Uterus (tissue), 4 donors: ENCODE results near the gene EMILIN3. TPM values are rescaled to one million over a fixed set of nuclear protein-coding genes. Genes with fewer than 3 reads are reported as not detected.

Experiments used
- DNase-seq, 2 donors: peaks; one replicate each; pipeline ENCODE4 v3.0.0-alpha.2; 2019 to 2020
- H3K27ac ChIP-seq, 2 donors: fragments of 200-600 bp; sonication (generic); 1 replicate in 1 of 2; 2 replicates in 1 of 2; pipeline ENCODE4 v1.5.1; 2016 to 2018
- H3K27me3 ChIP-seq, 2 donors: fragments of 200-600 bp; sonication (generic); one replicate each; pipeline ENCODE4 v1.5.1; 2018 to 2019; ENCODE audit warnings: control low read depth in 1 of 2
- H3K36me3 ChIP-seq, 2 donors: fragments of 200-600 bp; sonication (generic); one replicate each; pipeline ENCODE4 v1.5.1; 2019; ENCODE audit warnings: control low read depth in 1 of 2
- H3K4me1 ChIP-seq, 2 donors: fragments of 200-600 bp; sonication (generic); one replicate each; pipeline ENCODE4 v1.5.1; 2018 to 2019; ENCODE audit warnings: control low read depth in 1 of 2
- H3K4me3 ChIP-seq, 2 donors: fragments of 200-600 bp; sonication (generic); 1 replicate in 1 of 2; 2 replicates in 1 of 2; pipeline ENCODE4 v1.5.1; 2018 to 2019; ENCODE audit warnings: mild to moderate bottlenecking in 1 of 2
- H3K9me3 ChIP-seq, 2 donors: fragments of 200-600 bp; sonication (generic); one replicate each; pipeline ENCODE4 v1.5.1; 2019; ENCODE audit warnings: control low read depth in 1 of 2
- CTCF ChIP-seq, 4 experiments: fragments of 200-600 bp in 2 of 4; fragments of 450-650 bp in 2 of 4; sonication (generic) in 2 of 4; IDR thresholded peaks; one replicate each; pipeline ENCODE4 v1.5.1; 2016 to 2019; ENCODE audit warnings: antibody characterized with exemption in 4 of 4, mild to moderate bottlenecking in 2 of 4, moderate library complexity in 1 of 4
- POLR2A ChIP-seq, 2 donors: fragments of 450-650 bp; IDR thresholded peaks; one replicate each; pipeline ENCODE4 v1.6.1; 2016; ENCODE audit warnings: antibody characterized with exemption in 2 of 2, mild to moderate bottlenecking in 1 of 2, moderate library complexity in 1 of 2
- intact Hi-C: fragments of 100-400 bp; cut with DNase I; formaldehyde crosslinking; loops from one replicate; pipeline ENCODE4 v1.15.1; 2023; ENCODE audit warnings: low total_unique reads
- total RNA-seq, 4 donors: library from RNA; depleted of rRNA in 3 of 4; stranded (reverse); fragments of >200 nt in 3 of 4; gene quantifications; one replicate each; pipeline versions ENCODE4 v1.1.0 to v1.2.4, GENCODE V29; 2014 to 2023
- donor health status: DM: yes; HTN: yes; CAD: no.

EMILIN3 gene
- total RNA-seq, 4 donors from 2014 or later: 0.29 to 53.0 (median 2.4) TPM

DNA sequence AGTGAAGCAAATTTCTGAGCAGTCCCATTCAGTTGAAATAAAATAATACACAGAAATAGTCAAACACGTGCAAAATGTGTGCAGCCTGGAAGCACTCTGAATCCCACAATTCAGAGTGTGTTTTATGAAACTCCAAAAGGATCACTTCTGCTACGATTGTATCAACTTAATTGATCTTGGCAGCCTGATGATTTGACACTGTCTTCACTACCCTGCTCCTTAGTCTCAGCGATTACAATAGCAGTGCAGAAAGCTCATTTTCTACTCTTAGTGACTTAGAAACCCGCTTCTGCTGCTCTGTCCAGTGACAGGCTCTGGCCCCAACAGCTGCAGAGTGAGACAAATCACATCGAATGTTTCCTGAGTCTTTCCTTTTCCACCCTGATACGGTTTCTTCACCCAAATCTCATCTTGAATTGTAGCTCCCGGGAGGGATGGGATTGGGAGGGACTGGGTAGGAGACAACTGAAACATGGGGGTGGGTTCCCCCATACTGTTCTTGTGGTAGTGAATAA, 16.2 kb upstream of the EMILIN3 start:
- no peak overlapping the region for H3K4me3 ChIP-seq
- TF ChIP-seq CTCF (IDR thresholded peaks at IDR 0.05) (no peak), POLR2A (IDR thresholded peaks at IDR 0.05) (no peak)
- H3K36me3 ChIP-seq: no peaks in the 10 kb centered on the region
- no peaks in the 10 kb centered on the region for H3K27me3 ChIP-seq
- intact Hi-C loops: no loop called here
- H3K9me3 ChIP-seq: no peaks in the 10 kb centered on the region
- no peak overlapping the region for H3K27ac ChIP-seq
- no peak for DNase-seq
- H3K4me1 ChIP-seq: no peaks in the 10 kb centered on the region

DNA sequence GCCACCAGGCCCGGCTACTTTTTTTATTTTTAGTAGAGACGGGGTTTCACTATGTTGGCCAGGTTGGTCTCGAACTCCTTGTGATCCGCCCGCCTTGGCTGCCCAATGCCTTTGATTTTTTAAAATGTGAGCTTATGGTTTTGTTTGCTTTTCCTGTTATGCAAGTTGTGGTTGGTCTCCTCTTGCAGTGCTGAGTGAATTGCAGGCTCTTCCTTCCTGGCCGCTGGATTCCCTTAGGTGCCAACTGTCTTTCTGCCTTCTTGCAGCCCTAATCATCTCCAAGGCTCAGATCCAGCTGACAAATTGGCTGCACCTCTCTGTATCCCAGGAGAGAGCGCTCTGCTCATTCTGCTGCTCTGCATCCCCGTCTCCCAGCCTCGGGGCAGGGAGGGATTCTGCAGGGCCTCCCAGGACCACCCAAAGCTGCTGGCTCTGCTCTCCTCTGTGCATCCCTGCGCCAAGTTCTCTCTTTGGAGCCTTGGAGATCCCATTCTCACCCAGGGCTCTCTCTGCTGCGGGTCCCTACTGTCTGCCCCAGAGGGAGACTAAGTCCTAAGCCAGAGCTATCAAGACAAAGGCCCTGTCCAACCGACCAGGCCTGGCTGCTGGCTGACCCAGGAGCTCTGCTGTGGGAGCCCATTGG, 14.1 kb upstream of the EMILIN3 start:
- H3K4me1 ChIP-seq: no peaks in the 10 kb centered on the region
- H3K36me3 ChIP-seq: no peaks in the 10 kb centered on the region
- H3K27ac ChIP-seq: no peak overlapping the region
- H3K4me3 ChIP-seq: no peak overlapping the region
- DNase-seq: no peak
- no peaks in the 10 kb centered on the region for H3K9me3 ChIP-seq
- H3K27me3 ChIP-seq: no peaks in the 10 kb centered on the region
- TF ChIP-seq POLR2A (IDR thresholded peaks at IDR 0.05): no peak
- no peak for TF ChIP-seq CTCF (IDR thresholded peaks at IDR 0.05)
- intact Hi-C loops: no loop called here

- Histone ChIP-seq H3K27ac (no peak overlapping the region), H3K27me3 (no peaks in the 10 kb centered on the region), H3K4me3 (no peak overlapping the region), H3K36me3 (no peaks in the 10 kb centered on the region), H3K9me3 (no peaks in the 10 kb centered on the region), H3K4me1 (no peaks in the 10 kb centered on the region)
- intact Hi-C loops: no loop called here
- no peak for TF ChIP-seq CTCF (IDR thresholded peaks at IDR 0.05)
- no peak for DNase-seq
These were observed 12.9 kb upstream of the EMILIN3 start for GRCh38 chr20:41379551-41379950.

- DNase-seq: no peak
- intact Hi-C loops: no loop called here
- no peak overlapping the region for H3K27ac ChIP-seq
- H3K36me3 ChIP-seq: no peaks in the 10 kb centered on the region
- TF ChIP-seq POLR2A (IDR thresholded peaks at IDR 0.05): no peak
- no peak for TF ChIP-seq CTCF (IDR thresholded peaks at IDR 0.05)
- no peaks in the 10 kb centered on the region for H3K4me1 ChIP-seq
- no peak overlapping the region for H3K4me3 ChIP-seq
- H3K27me3 ChIP-seq: no peaks in the 10 kb centered on the region
- H3K9me3 ChIP-seq: no peaks in the 10 kb centered on the region
These were observed 10.7 kb upstream of the EMILIN3 start for GRCh38 chr20:41377275-41377674.

GRCh38 chr20:41376349-41376748, 9.7 kb upstream of the EMILIN3 start:
- Histone ChIP-seq H3K9me3 (no peaks in the 10 kb centered on the region), H3K4me3 (no peak overlapping the region), H3K27ac (no peak overlapping the region), H3K4me1 (no peaks in the 10 kb centered on the region), H3K27me3 (no peaks in the 10 kb centered on the region), H3K36me3 (no peaks in the 10 kb centered on the region)
- no peak for DNase-seq
- no peak for TF ChIP-seq POLR2A (IDR thresholded peaks at IDR 0.05)
- TF ChIP-seq CTCF (IDR thresholded peaks at IDR 0.05): no peak
- intact Hi-C loops: no loop called here
